ENCODE results near the gene VN1R5.

VN1R5 gene

DNA sequence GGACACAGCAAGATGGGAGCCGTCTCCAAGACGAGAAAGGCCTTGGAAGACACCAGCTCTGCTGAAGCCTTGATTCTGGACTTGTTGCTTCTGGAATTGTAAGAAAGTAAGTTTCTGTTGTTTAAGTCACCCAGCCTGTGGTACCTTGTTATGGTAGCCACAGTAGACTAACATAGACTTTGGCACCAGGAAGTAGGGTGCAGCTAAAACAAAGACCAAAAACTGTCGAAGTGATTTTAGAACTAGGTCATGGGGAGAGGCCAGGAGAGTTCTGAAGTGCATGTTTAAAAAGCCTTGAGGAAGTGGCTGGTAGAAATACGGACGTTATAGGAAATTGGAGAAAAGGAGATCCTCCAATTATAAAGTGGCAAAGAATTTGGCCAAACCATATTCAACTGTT, 47.3 kb downstream of the VN1R5 start:
- DNase-seq, result no peak

DNA sequence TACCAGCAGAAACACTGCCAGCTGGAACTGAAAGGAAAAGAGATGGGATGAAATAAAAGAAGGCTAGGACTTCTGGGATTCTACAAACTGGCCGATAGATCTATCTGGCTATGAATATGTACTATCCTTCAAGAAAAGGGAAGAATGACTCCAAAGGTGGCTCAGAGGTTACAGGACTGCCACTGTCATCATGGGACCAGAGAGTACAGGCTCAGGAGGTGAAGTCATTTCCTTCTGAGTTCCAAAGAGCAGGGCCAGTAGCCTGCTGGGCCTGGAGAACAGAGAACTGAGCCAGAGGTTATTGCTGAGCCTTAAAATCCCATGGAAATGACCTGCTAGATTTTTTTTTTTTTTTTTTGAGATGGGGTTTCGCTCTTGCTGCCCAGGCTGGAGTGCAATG, 48.2 kb downstream of the VN1R5 start:
- no peak for DNase-seq
